H1 (cell line): Measurements from ENCODE around the gene HAGH. TPM values are rescaled to one million over a fixed set of nuclear protein-coding genes. Genes with fewer than 3 reads are reported as not detected.

ENCODE experiments used
- CTCF ChIA-PET: fragments of 300-600 bp; sonication (Branson Sonifier 250); formaldehyde crosslinking; loops from one replicate; lab custom pipeline; 2021; ENCODE audit not compliant: partially characterized antibody; lab: Charles Lee
- POLR2A ChIA-PET: fragments of 300-600 bp; sonication (Branson Sonifier 250); formaldehyde crosslinking; loops from one replicate; lab custom pipeline; 2021; ENCODE audit warnings: inconsistent platforms; ENCODE audit not compliant: partially characterized antibody; lab: Charles Lee
- DNase-seq, 2 experiments: peaks; one replicate each; pipeline versions ENCODE4 v3.0.0 to v3.0.0-alpha.2; 2010 to 2022; ENCODE audit warnings: low spot score in 2 of 2, low read depth in 1 of 2, mixed read lengths in 1 of 2
- FAIRE-seq: peaks from 2 replicates; lab custom pipeline; 2011; peaks lifted over from hg19 to GRCh38; lab: Jason Lieb, UNC
- H2AFZ ChIP-seq: 2 replicates; pipeline ENCODE4 v1.8.1; 2012; ENCODE audit warnings: low read length, inconsistent platforms
- H2AK5ac ChIP-seq: 2 replicates; pipeline ENCODE4 v1.6.1; 2013; ENCODE audit warnings: low read depth, low read length
- H2BK120ac ChIP-seq: replicated peaks from 2 replicates; pipeline ENCODE3; 2013; ENCODE audit warnings: low read depth, low read length, inconsistent platforms
- H2BK12ac ChIP-seq: 2 replicates; pipeline ENCODE4 v1.6.1; 2013; ENCODE audit warnings: low read depth, low read length
- H2BK15ac ChIP-seq: 2 replicates; pipeline ENCODE4 v1.6.1; 2013; ENCODE audit warnings: low read length
- H2BK20ac ChIP-seq: 2 replicates; pipeline ENCODE4 v1.6.1; 2013; ENCODE audit warnings: low read length
- H2BK5ac ChIP-seq: 2 replicates; pipeline ENCODE4 v1.6.1; 2013; ENCODE audit warnings: low read depth, low read length
- H3K14ac ChIP-seq: 2 replicates; pipeline ENCODE4 v1.6.1; 2013; ENCODE audit warnings: inconsistent platforms; ENCODE audit not compliant: insufficient read length
- H3K18ac ChIP-seq: 2 replicates; pipeline ENCODE4 v1.6.1; 2013; ENCODE audit warnings: low read length; ENCODE audit errors: extremely low read depth
- H3K23ac ChIP-seq: 2 replicates; pipeline ENCODE4 v1.6.1; 2013; ENCODE audit warnings: inconsistent platforms; ENCODE audit not compliant: insufficient read length
- H3K23me2 ChIP-seq: 2 replicates; pipeline ENCODE4 v1.6.1; 2013; ENCODE audit warnings: low read depth, low read length
- H3K27ac ChIP-seq: 2 replicates; pipeline ENCODE4 v1.6.1; 2011; ENCODE audit warnings: low read depth, low read length, inconsistent platforms
- H3K27me3 ChIP-seq, 4 experiments: replicated peaks in 1 of 4; 1 replicate in 1 of 4; 2 replicates in 3 of 4; pipeline versions ENCODE4 v1.6.1 to v1.8.1; 2011 to 2013; ENCODE audit warnings: low read length in 3 of 4, mild to moderate bottlenecking in 3 of 4, inconsistent platforms in 2 of 4, mixed read lengths in 2 of 4, moderate library complexity in 1 of 4; ENCODE audit not compliant: control insufficient read depth in 3 of 4, insufficient read depth in 3 of 4; ENCODE audit errors: extremely low read depth in 1 of 4
- H3K36me3 ChIP-seq, 4 experiments: 2 replicates each; pipeline versions ENCODE4 v1.6.1 to v1.8.1; 2011 to 2013; ENCODE audit warnings: mild to moderate bottlenecking in 4 of 4, low read length in 3 of 4, moderate library complexity in 2 of 4, control low read depth in 1 of 4, inconsistent platforms in 1 of 4; ENCODE audit not compliant: insufficient read depth in 4 of 4, control insufficient read depth in 2 of 4
- H3K4ac ChIP-seq: replicated peaks from 2 replicates; pipeline ENCODE3; 2013; ENCODE audit warnings: low read length, low read depth, mixed read lengths, inconsistent platforms; ENCODE audit not compliant: insufficient read length
- H3K4me1 ChIP-seq, 4 experiments: replicated peaks in 1 of 4; 1 replicate in 1 of 4; 2 replicates in 3 of 4; pipeline versions ENCODE4 v1.6.1 to v1.8.1; 2011 to 2013; ENCODE audit warnings: low read length in 3 of 4, inconsistent platforms in 2 of 4, mixed read lengths in 1 of 4; ENCODE audit not compliant: insufficient read depth in 4 of 4, control insufficient read depth in 3 of 4
- H3K4me2 ChIP-seq, 2 experiments: 2 replicates each; pipeline versions ENCODE4 v1.6.1 to v1.8.1; 2011 to 2013; ENCODE audit warnings: low read depth in 2 of 2, low read length in 2 of 2, control low read depth in 1 of 2, inconsistent platforms in 1 of 2, mild to moderate bottlenecking in 1 of 2; ENCODE audit not compliant: insufficient read depth in 1 of 2
- H3K4me3 ChIP-seq, 4 experiments: fragments of 200-600, 300-600 bp in 1 of 4; sonication (generic), shearing (Covaris generic), sonication (Bioruptor Twin) in 1 of 4; 2 replicates each; pipeline versions ENCODE4 v1.5.1 to v1.8.1; 2011 to 2016; ENCODE audit warnings: low read length in 4 of 4, low read depth in 3 of 4, control low read depth in 2 of 4, inconsistent platforms in 2 of 4, mild to moderate bottlenecking in 2 of 4, mixed read lengths in 1 of 4, moderate library complexity in 1 of 4; ENCODE audit not compliant: insufficient read depth in 2 of 4; ENCODE audit errors: extremely low read depth in 1 of 4
- H3K56ac ChIP-seq: replicated peaks from 2 replicates; pipeline ENCODE3; 2013; ENCODE audit warnings: low read depth, mild to moderate bottlenecking, mixed read lengths, low read length, inconsistent platforms; ENCODE audit not compliant: insufficient read length
- H3K79me1 ChIP-seq: 2 replicates; pipeline ENCODE4 v1.6.1; 2013; ENCODE audit warnings: low read depth, low read length, control low read depth
- H3K79me2 ChIP-seq, 2 experiments: 2 replicates each; pipeline versions ENCODE4 v1.6.1 to v1.8.1; 2012 to 2013; ENCODE audit warnings: low read length in 2 of 2, mild to moderate bottlenecking in 2 of 2, inconsistent platforms in 1 of 2; ENCODE audit not compliant: insufficient read depth in 2 of 2, control insufficient read depth in 1 of 2
- H3K9ac ChIP-seq, 4 experiments: replicated peaks in 1 of 4; 1 replicate in 1 of 4; 2 replicates in 3 of 4; pipeline versions ENCODE4 v1.6.1 to v1.8.1; 2011 to 2013; ENCODE audit warnings: low read depth in 3 of 4, low read length in 3 of 4, control low read depth in 2 of 4, mild to moderate bottlenecking in 2 of 4, moderate library complexity in 2 of 4, inconsistent platforms in 1 of 4; ENCODE audit errors: extremely low read depth in 1 of 4
- H3K9me3 ChIP-seq, 2 experiments: 2 replicates each; pipeline versions ENCODE4 v1.6.1 to v1.8.1; 2012 to 2013; ENCODE audit warnings: mild to moderate bottlenecking in 2 of 2, moderate library complexity in 2 of 2, control low read depth in 1 of 2, inconsistent platforms in 1 of 2, low read depth in 1 of 2, low read length in 1 of 2, mixed read lengths in 1 of 2; ENCODE audit not compliant: insufficient read depth in 2 of 2
- H4K20me1 ChIP-seq, 2 experiments: replicated peaks in 1 of 2; 2 replicates each; pipeline versions ENCODE3 to v1.8.1; 2011 to 2013; ENCODE audit warnings: inconsistent platforms in 2 of 2, low read length in 2 of 2, mild to moderate bottlenecking in 1 of 2; ENCODE audit not compliant: insufficient read depth in 2 of 2, control insufficient read depth in 1 of 2
- H4K5ac ChIP-seq: 2 replicates; pipeline ENCODE4 v1.6.1; 2013; ENCODE audit warnings: low read length, low read depth, mixed read lengths, inconsistent platforms; ENCODE audit not compliant: insufficient read length
- H4K8ac ChIP-seq: 2 replicates; pipeline ENCODE4 v1.8.0; 2013; ENCODE audit warnings: mild to moderate bottlenecking, moderate library complexity, low read length, inconsistent platforms; ENCODE audit not compliant: insufficient read depth; ENCODE audit errors: extremely low read depth
- H4K91ac ChIP-seq: replicated peaks from 2 replicates; pipeline ENCODE3; 2013; ENCODE audit warnings: low read length, mixed read lengths, inconsistent platforms; ENCODE audit not compliant: insufficient read length
- ASH2L ChIP-seq: fragments of 200-600, 300-600 bp; sonication (generic); IDR thresholded peaks from one replicate; pipeline ENCODE4 v1.7.1; 2017; ENCODE audit warnings: low read length
- CBX8 ChIP-seq: fragments of 300-800, 300-1000 bp; sonication (generic); IDR thresholded peaks from 2 replicates; pipeline ENCODE4 v1.7.1; 2016; ENCODE audit warnings: low read depth, low read length, borderline replicate concordance
- CHD2 ChIP-seq: IDR thresholded peaks from 2 replicates; pipeline ENCODE4 v1.6.1; 2012; ENCODE audit warnings: low read length, improper control_type of control experiment
- CTBP2 ChIP-seq: IDR thresholded peaks from 2 replicates; pipeline ENCODE4 v1.7.0; 2011; ENCODE audit warnings: borderline replicate concordance, mild to moderate bottlenecking, moderate library complexity, mixed read lengths, low read length; ENCODE audit not compliant: insufficient read depth, insufficient read length
- FOSL1 ChIP-seq: IDR thresholded peaks from 2 replicates; pipeline ENCODE4 v1.6.1; 2011; ENCODE audit warnings: mild to moderate bottlenecking, low read depth, low read length, moderate library complexity; ENCODE audit not compliant: insufficient read depth
- HDAC6 ChIP-seq: IDR thresholded peaks from one replicate; pipeline ENCODE4 v1.7.1; 2012; ENCODE audit warnings: low read depth, mild to moderate bottlenecking, inconsistent platforms, low read length, moderate library complexity
- PHF8 ChIP-seq: fragments of 200-600 bp; sonication (generic); conservative IDR thresholded peaks from 2 replicates; pipeline ENCODE4 v1.7.1; 2012; ENCODE audit warnings: low read depth, mild to moderate bottlenecking, inconsistent platforms, low read length, moderate library complexity
- POU5F1 ChIP-seq: IDR thresholded peaks from 2 replicates; pipeline ENCODE4 v1.6.1; 2011; ENCODE audit warnings: low read depth, mild to moderate bottlenecking, low read length, moderate library complexity
- WGBS, 2 experiments: shearing (Covaris generic) in 1 of 2; methylation state at CpG; one replicate each; pipeline versions ENCODE4 v1.1.6 to v1.1.7; 2013 to 2015; ENCODE audit warnings: low lambda C conversion rate in 2 of 2, mixed read lengths in 2 of 2, inconsistent platforms in 1 of 2, low coverage in 1 of 2, missing lambda C conversion rate in 1 of 2; ENCODE audit not compliant: insufficient replicate concordance in 2 of 2, insufficient coverage in 1 of 2, insufficient read length in 1 of 2; ENCODE audit errors: extremely low coverage in 1 of 2, missing lambda C conversion rate in 1 of 2; 5-methylcytosine and 5-hydroxymethylcytosine counted together
- polyA plus RNA-seq, 7 experiments: library from polyadenylated mRNA; depleted of rRNA in 3 of 7; stranded (reverse) in 5 of 7; unstranded in 2 of 7; fragments of >200 nt in 5 of 7; fragments of 200-250 nt in 2 of 7; gene quantifications; 1 replicate in 5 of 7; 2 replicates in 1 of 7; 4 replicates in 1 of 7; pipeline versions ENCODE4 v1.2.1 to v1.2.3, GENCODE V29; 2011 to 2013; ENCODE audit warnings: missing spikeins in 2 of 7, mixed read lengths in 2 of 7
- total RNA-seq: library from RNA; stranded (reverse); fragmentation: NEBNext Ultra II Directional; extraction: Animal tissue kit (Norgen Biotek cat#: 25700); gene quantifications from 2 replicates; pipeline ENCODE4 v1.2.1, GENCODE V29; 2021
- TF ChIP-seq, protein P1 (sequence below): IDR thresholded peaks from 2 replicates; pipeline ENCODE4 v1.6.1; 2012; ENCODE audit warnings: inconsistent platforms

HAGH gene
- total and polyA plus RNA-seq, 2 of the 8 experiments (the other 6 are each of a cell fraction or from before 2014, with no cell fraction given) = 28.7 to 40.6 TPM

- no peak overlapping the region for H4K91ac ChIP-seq
- H3K36me3 ChIP-seq = peaks cover 3 to 37% (median 7%) of the 10 kb centered on the region in 4 experiments; a peak in 4 of 8 replicates
- no peaks in the 10 kb centered on the region; a peak in 1 of 7 replicates for H3K27me3 ChIP-seq
- H3K27ac ChIP-seq = no peak overlapping the region
- no peak overlapping the region for H3K18ac ChIP-seq
- H2BK120ac ChIP-seq = no peak overlapping the region
- H3K79me1 ChIP-seq = no peaks in the 10 kb centered on the region
- H4K20me1 ChIP-seq = peaks cover 1 to 9% of the 10 kb centered on the region in 2 experiments
- no peak overlapping the region for H2BK5ac ChIP-seq
- H2BK12ac ChIP-seq = no peak overlapping the region
- 93% methylated on average over 16 of the region's 21 CpGs; no CpG with 5 or more reads in 1 of the 2 experiments for WGBS, 2 experiments
- no peak overlapping the region for H3K23ac ChIP-seq
- H3K4me3 ChIP-seq = no peak overlapping the region
- H3K23me2 ChIP-seq = no peaks in the 10 kb centered on the region; the same call in 1 of the 2 replicates
- no peak for FAIRE-seq
- no peak overlapping the region for H4K8ac ChIP-seq
- no peak overlapping the region for H3K56ac ChIP-seq
- H3K79me2 ChIP-seq = no peaks in the 10 kb centered on the region; a peak in 1 of 4 replicates
- ChIA-PET POLR2A (interaction anchor here (1.3 to 13.5 kb wide), 6 partner anchors 7 to 269 kb away, joined by 3 to 246 read pairs (median 12); partner anchors contain the start of genes EME2, JPT2, MAPK8IP3 and MRPS34), CTCF (interaction anchor here (0.8 to 3.3 kb wide), 12 partner anchors 9 to 74 kb away, joined by 3 to 21 read pairs (median 6); partner anchors contain the start of genes EME2, IGFALS, MAPK8IP3 and MRPS34)
- H3K9me3 ChIP-seq = no peaks in the 10 kb centered on the region; a peak in 1 of 4 replicates
- no peak overlapping the region for H2AFZ ChIP-seq
- H2BK20ac ChIP-seq = no peak overlapping the region
- H3K14ac ChIP-seq = no peak overlapping the region
- no peak overlapping the region for H2BK15ac ChIP-seq
- peaks cover 0 to 17% (median 8%) of the 10 kb centered on the region in 4 experiments; a peak in 5 of 7 replicates for H3K4me1 ChIP-seq
- H3K4ac ChIP-seq = no peak overlapping the region
- no peak overlapping the region; a peak in 1 of 7 replicates for H3K9ac ChIP-seq
- DNase-seq = no peak
- H4K5ac ChIP-seq = no peak overlapping the region
- H3K4me2 ChIP-seq = no peak overlapping the region; a peak in 1 of 4 replicates
- TF ChIP-seq HDAC6 (no peak), PHF8 (no peak), CBX8 (no peak), FOSL1 (no peak), POU5F1 (no peak), CTBP2 (no peak), CHD2 (no peak), ASH2L (no peak)
- TF ChIP-seq, protein P1, sequence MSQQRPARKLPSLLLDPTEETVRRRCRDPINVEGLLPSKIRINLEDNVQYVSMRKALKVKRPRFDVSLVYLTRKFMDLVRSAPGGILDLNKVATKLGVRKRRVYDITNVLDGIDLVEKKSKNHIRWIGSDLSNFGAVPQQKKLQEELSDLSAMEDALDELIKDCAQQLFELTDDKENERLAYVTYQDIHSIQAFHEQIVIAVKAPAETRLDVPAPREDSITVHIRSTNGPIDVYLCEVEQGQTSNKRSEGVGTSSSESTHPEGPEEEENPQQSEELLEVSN = no peak
- no peak overlapping the region for H2AK5ac ChIP-seq
Observed at GRCh38 chr16:1764971-1765370, 61.7 kb downstream of the HAGH start.
